IPS-NIHi7 (cell line): ENCODE measurements around the gene CCDC159.
"Not testable (repeated sequence)": the region's sequence is repeated elsewhere in the genome, so short reads cannot be mapped to it uniquely, and the experiment has no call there.

Experiments used
- DNase-seq: peaks from one replicate; pipeline ENCODE4 v3.0.0; 2012; ENCODE audit warnings: mixed read lengths; ENCODE audit errors: extremely low spot score

CCDC159 gene

DNA sequence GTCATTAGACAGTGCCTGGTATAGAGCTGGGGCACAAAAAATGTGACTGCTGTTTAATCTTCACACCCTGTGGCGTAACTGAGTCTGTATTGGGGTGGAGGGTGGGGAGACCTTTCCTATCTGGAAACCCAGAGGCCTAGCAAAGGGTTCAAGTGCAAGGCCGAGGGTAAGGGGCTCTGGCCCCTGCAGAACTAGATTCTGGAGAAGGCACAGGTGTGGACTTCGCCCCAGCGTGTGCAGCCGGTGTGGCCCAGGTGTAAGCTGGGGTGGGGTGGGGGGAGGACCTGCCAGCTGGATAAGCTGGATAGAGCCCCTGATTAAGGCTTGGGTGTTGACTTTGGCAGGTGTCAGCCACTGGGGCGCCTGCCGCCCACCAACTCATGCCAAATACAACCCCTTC, 8.2 kb upstream of the CCDC159 start:
- no peak for DNase-seq

DNA sequence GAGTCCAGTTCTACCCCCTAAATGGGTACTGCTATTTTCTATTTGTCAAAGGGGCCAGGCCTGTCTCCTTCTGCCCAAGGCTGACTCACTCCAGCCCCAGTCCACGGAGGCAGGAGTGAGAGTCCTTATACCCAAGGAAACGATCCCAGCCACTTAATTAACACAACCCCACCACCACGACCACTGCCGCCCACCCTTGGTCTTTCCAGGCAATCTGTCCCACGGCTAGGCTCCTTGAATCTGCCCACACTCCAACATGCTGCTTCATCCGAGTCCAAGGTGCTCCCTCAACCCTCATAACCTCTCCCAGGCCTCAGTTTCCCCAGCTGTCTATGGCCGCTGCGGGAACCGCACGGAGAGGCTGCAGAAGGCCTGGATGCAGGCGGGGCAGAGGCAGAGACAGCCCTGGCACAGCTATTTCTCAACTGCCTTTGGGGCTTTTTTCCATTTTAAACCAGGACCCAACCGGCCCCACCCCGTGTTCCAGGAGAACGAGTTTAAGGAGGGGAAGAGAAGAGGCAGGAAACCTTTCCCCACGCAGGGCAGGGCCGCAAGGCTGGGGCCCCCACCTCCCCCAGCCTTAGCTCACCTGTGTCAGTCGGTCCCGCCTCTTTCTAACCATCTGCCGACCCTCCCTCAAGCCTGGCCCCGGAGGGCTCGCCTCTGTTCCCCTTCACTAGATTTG, 7.6 kb upstream of the CCDC159 start:
- no peak for DNase-seq

DNA sequence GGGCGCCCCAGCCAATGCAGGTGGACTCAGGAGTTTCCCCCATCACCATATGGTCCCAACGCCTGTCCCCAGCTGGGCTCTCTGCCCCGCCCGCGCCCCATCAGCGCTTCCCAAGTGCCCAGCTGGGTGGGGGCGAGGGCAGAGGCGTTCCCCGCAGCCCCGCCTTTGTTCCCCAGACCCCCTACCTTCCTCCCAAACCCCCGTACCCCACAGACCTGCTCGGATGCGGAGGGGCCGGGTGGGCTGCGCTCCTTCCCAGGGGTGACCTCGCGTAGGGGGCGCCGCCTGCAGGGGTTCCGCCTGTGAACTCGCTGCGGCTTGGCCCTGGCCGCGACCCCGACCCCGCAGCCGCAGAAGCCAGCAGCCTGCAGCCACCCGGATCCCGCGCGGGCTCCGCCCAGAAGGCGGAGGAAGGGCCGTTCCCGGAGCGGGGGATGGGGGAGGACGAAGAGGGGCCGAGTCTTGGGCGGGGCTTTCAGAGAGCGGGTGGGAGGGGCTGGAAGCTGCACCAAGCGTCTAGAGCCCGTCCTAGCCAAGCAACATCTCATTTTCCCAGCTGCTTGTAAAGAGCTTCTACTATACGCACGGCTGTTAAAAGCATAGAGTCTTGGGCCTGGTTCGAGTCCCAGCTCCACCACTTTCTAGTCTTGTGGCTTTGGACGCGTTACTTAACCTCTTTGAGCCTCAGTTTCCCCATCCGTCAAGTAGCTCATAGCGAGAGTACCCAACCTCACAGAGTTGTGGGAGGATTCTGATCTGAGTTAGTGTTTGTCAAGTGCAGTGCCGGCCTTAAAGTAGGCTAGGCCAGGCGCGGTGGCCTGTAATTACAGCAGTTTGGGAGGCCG, 6.8 kb upstream of the CCDC159 start, which contains the start of gene RAB3D:
Gene RAB3D (minus strand): TSS at position 404 of the 845 bp plus-strand sequence. CDS start 2,258 bp downstream, outside the sequence.
- peak; percentile 100 for DNase-seq

DNA sequence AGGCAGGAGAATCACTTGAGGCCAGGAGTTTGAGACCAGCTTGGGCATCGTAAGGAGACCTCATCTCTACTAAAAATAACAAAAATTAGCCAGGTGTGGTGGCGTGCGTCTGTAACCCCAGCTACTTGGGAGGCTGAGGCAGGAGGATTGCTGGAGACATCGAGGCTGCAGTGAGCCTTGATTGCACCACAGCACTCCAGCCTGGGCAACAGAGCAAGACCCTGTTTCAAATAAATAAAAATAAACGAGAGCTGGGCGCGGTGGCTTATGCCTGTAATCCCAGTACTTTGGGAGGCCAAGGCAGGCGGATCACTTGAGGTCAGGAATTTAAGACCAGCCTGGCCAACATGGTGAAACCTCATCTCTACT, 6.2 kb upstream of the CCDC159 start:
- not testable (repeated sequence) for DNase-seq

DNA sequence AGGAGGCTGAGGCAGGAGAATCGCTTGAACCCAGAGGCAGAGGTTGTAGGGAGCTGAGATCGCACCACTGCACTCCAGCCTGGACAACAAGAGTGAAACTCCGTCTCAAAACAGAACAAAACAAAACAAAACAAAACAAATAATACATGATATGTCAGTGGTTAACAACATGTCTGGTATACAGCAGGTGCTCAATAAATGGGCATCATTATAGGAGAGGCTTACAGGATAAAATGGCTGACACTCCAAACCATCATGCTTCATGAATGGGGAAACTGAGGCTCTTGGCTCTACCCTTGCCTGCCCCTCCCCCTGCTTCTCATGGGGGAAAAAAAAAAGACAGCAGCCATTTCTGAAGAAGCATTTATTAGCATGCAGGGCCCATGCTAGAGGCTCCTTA, 3.9 kb upstream of the CCDC159 start:
- no peak for DNase-seq

DNA sequence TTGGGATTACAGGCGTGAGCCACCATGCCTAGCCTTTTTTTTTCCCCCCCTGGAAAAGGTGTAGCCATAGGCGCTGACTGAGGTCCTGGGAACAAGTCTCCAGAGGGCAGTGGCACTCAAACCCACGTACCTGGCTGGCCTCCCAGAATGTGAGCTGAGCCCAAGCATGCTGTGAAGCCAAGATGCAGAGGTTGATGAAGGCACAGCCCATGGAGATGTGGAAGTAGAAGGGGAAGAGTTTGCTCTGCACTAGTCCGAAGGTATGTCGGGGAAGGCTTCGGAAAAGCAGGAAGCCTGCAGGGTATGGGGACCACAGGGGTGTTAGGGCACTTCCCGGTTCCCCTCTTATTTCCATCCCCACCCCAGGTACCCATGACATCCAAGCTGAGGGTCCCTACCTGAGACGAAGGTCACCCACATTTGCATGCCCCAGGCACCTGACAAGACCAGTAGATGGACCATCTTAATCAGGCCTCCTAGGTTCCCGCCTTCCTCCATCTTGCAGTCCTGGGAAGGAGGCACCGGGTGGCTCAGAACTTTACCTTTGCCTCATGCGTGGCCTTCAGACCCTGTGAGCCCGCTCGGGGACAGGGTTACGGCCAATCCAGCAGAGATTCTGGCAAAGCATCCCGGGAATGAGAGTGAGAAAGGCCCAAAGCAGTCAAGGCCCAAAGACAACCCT, 1.1 kb upstream of the CCDC159 start:
- DNase-seq, result no peak

DNA sequence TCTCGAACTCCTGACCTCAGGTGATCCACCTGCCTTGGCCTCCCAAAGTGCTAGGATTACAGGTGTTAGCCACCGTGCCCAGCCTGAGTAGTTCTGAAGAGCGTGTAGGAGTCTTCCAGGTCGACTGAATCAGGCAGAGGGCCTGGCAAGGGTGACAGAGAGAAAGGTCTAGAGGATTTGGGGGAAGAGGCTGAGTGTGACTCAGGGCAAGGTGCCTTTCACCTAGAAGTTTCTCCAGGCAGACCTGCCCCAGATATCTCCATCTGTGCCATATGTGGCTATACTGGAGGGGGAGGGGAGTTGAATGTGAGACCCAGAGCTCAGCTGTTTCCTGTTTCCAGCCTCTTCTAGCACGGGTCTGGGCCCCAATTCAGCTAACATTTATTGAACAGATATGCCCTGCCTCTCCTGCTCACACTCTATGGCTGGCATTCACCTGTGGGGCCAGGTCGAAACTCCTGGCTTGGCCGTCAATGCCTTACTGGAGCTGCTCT, 1.3 kb downstream of the CCDC159 start:
- no peak for DNase-seq

DNA sequence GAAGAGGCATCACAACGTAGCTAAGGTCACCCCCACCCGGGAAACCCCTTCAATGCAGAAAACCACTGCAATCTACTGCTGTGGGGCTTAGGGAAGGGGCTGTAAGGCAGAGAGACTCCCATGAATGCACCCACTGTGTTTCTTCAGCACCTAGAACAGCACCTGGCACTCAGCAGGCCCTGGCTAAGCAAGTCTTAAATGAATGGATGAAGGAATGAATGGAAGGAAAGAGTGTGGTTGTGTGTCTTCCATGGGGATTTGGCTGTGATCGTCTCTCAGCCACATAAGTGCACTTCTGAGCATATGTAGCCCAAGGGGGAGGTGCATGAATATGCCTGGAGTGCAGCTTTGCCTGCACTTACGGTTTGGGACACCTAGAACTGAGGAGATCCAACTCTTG, 2.9 kb downstream of the CCDC159 start:
- no peak for DNase-seq

DNA sequence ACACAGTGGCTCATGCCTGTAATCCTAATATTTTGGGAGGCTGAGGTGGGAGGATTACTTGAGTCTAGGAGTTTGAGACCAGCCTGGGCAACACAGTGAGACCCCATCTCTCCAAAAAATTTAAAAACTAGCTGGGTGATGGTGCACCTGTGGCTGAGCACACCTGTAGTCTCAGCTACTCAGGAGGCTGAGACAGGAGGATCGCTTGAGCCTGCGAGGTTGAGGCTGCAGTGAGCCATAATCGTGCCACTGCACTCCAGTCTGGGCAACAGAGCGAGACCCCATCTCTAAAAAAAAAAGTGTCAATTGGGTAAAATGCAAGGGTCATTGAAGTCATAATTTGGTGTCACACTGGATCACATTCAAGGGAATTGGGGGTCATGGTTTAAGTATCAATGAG, 7.8 kb downstream of the CCDC159 start:
- not testable (repeated sequence) for DNase-seq

DNA sequence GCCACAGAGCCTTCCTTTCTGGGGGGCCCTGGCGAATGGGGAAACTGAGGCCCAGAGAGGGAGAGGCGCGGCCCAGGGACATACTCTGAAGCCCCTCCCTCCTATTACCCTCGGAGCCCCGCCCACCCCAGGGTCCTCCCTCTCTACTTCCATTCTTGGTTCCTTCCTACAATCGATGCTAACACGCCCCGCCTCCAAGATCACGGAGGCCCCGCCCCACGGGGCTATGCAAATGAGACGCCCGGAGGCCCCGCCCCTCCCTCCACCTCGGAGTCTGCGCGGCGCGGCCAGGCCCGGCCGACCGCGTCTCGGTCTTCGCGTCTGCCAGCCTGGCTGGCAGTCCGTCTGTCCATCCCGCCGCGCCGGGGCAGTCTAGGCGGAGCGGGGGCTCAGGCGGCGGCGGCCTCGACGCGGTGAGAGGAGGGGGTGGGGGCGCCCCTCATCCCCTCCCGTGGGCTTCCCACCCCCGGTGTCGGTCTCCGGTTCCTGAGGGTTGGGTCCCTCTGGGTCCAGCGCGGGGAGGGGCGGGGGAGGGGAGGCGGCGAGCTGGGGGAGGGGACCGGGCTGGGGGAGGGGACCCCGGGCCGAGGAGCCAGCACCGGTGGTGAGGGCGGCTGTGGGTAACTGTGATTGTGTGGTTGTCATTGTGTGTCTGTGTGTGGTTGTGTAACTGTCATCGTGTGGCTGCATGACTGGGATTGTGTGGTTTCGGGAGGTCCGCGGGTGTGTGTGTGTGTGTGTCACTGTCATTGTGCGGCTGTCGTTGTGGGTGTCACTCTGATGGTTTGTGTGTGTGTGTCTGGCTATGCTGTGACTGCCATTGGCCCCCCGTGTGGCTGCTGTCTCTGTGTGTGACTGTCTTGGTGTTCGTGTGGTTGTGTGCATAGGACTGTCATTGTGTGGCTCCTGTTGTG, 9.1 kb downstream of the CCDC159 start, which contains the start of gene PLPPR2:
Gene PLPPR2 (plus strand): TSS at position 273 of the 914 bp plus-strand sequence. CDS start 2,242 bp downstream, outside the sequence.
- DNase-seq, result peak; percentile 91

DNA sequence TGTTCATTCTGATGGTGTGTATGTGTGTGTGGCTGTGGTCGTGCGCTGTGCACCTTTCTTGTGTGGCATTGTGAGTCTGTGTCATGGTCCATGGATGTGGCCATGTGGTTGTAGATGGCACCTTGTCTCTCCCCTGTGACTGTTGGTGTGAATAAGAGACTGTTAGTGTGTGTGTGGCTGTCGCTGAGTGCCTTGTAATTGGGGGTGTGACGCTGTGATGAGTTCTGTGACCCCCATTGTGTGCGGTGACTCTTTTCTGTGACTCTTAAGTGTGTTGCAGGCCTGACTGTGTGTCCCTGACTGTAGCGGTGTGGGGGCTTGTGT, 9.7 kb downstream of the CCDC159 start:
- no peak for DNase-seq

DNA sequence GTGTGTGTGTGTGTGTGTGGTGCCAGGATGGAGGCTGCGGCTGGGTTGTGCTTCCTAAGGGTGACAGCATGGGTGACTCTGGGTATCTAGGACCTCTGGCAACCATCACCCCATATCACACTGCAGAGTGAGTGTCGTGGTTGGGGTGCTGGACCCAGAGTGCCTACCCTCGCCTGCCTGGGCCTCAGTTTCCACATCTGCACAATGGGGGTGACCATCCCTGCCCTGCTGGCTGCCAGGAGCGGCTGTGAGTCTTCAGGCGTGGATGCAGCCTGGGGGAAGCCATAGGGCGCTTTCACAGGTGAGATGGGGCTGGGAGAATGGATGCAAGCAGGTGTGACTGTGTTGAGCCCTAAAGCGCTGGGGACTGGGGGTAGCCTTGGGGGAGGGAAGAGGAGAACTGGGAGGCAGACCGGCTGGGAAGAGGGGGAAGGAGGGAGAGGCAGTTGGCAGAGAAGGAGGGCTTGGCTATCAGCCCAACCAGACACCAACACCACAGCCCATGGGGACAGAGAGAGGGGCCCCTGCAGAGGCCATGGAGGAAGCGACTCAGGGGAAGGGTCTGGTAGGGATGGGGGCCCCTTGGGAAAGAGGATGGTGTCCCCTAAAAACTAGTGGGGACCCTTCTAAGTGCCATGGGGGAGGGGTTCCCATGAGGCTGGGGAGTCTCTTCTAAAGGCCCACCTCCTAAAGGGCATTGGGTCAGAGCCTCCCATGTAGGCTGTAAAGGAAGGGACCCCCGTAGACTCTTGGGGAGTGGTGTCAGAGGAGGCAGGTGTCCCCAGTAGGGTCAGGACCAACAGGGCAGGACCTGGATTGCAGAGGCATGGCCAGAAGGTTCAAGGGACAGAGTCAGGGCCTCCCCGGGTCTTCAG, 10.6 kb downstream of the CCDC159 start:
- DNase-seq, result no peak

DNA sequence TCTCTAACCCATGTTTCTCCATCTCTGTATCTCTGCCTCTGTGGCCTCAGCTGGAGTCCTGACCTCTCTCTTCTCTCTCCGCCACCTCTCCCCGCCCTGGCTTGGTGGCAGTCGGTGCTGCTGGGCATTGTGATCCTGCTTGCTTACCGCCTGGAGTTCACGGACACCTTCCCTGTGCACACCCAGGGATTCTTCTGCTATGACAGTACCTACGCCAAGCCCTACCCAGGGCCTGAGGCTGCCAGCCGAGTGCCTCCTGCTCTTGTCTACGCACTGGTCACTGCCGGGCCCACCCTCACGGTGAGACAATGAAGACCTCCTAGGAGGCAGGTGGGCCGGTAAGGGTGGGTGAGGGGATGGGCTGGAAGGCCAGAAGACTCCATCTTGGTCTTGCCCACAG, 13.1 kb downstream of the CCDC159 start:
- no peak for DNase-seq

DNA sequence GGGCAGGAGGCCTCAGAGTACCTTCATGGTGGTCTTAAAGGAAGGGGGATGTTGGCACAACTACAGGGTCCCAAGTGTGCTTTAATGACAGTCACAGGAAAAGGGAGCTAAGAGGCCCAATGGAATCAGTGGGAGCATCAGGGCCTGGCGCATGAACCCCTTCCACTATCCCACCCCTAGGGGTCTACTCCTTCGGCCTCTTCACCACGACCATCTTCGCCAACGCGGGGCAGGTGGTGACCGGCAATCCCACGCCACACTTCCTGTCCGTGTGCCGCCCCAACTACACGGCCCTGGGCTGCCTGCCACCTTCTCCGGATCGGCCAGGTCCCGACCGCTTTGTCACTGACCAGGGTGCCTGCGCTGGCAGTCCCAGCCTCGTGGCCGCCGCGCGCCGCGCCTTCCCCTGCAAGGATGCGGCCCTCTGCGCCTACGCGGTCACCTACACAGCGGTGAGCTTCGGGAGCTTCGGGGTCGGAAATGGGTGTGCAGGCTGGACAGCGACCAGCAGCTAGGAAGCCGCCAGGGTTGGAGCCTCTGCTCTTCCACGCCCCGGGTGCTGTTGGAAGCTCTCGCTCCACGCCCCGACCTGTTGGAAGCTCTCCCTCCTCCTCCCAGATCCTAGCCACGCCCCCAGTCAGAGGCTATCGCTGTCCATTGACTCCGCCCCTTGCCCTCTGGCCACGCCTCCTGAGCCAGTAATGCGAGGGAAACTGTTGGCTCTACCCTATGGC, 14.9 kb downstream of the CCDC159 start:
- DNase-seq, result peak; percentile 94

DNA sequence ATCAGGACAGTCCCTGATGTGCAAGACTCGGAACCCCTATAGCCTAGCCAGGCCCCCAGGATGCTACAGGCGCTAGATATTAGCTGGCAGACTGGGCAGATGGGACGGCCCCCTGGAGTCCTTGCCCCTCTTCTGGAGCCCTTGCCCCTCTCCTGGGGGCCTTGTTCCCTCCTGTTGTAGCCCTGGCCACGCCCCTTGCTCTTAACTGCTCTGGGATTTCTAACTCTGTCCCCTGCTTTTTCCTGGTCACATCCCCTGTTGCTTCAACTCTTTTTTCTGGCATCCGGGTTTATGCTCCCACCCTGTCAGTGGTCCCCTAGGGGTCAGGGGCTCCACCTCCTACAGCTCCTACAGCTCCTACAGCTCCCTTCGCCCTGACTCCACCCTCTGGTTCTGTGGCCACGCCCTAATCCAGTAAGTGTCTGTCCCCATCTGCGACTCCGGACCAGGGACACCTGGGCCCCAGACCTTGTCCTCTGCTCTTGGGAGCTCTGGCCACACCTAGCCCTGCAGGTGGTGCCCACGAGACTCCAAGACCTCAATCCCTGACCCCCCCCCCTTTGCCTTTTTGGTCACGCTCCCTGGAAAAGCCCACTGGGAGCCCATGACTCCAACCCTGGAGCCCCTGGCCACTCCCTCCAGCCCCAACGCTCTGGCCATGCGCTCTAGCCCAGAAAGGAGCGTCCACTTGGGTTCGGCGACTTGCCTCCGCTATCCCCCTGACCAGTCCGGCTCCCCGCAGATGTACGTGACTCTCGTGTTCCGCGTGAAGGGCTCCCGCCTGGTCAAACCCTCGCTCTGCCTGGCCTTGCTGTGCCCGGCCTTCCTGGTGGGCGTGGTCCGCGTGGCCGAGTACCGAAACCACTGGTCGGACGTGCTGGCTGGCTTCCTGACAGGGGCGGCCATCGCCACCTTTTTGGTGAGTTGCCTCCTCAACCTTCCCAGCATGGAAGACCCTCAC, 15.7 kb downstream of the CCDC159 start:
- peak; percentile 78 for DNase-seq

DNA sequence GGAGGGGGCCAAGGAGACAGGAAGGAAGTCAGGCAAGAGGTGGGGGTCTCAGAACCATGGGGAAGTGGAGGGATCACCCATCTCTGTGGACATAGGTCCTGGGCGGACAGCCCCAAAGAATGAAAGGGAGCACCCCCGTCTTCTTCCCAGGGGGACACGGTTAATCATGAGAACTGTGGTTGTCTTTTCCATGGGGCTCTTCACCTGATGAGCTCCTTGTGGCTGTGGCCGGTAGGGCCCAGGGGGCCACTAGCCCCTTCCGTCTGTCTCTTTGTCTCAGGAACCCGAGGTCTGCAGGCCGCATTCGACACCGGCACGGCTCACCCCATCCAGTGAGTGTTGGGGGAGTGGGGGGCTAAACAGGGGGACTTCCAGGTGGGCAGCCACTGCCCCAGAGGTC, 17.6 kb downstream of the CCDC159 start:
- DNase-seq, result no peak

DNA sequence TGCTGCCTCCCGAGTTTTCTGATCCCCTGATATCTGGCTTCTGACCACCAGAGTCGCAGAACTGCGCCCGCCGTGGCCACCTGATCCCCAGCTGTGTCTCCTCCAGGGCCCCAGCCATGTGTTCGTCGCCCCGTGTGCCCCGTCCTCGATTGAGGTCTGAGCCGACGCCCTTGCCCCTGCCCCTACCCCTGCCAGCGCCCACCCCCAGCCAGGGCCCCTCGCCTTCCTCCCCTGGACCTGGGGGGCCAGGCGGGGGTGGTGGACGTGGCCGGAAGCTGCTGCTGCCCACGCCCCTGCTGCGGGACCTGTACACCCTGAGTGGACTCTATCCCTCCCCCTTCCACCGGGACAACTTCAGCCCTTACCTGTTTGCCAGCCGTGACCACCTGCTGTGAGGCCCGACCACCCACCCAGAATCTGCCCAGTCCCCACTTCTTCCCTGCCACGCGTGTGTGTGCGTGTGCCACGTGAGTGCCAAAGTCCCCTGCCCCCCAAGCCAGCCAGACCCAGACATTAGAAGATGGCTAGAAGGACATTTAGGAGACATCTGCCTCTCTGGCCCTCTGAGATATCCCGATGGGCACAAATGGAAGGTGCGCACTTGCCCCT, 18.1 kb downstream of the CCDC159 start:
- DNase-seq, result no peak

DNA sequence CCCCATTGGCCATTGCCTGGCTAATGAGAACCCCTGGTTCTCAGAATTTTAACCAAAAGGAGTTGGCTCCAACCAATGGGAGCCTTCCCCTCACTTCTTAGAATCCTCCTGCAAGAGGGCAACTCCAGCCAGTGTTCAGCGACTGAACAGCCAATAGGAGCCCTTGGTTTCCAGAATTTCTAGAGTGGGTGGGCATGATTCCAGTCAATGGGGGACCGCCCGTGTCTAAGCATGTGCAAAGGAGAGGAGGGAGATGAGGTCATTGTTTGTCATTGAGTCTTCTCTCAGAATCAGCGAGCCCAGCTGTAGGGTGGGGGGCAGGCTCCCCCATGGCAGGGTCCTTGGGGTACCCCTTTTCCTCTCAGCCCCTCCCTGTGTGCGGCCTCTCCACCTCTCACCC, 18.6 kb downstream of the CCDC159 start:
- DNase-seq, result no peak
